SK-N-MC (cell line): ENCODE results near the gene PEX10.

Experiments used
- DNase-seq: peaks from one replicate; pipeline ENCODE4 v3.0.0-alpha.2; 2011; ENCODE audit warnings: low read depth, low spot score
- H3K27ac ChIP-seq: fragments of 200-600 bp; sonication (generic); 2 replicates; pipeline ENCODE4 v1.5.1; 2016; ENCODE audit warnings: mixed run types
- H3K36me3 ChIP-seq: fragments of 200-600 bp; sonication (generic); 2 replicates; pipeline ENCODE4 v1.6.1; 2017; ENCODE audit warnings: antibody characterized with exemption, low read length, mixed read lengths; ENCODE audit not compliant: insufficient read depth
- H3K4me3 ChIP-seq: fragments of 200-600 bp; sonication (generic); 2 replicates; pipeline ENCODE4 v1.5.1; 2016
- H3K9ac ChIP-seq: fragments of 200-600 bp; sonication (generic); 2 replicates; pipeline ENCODE4 v1.8.0; 2017; ENCODE audit warnings: mixed run types, mixed read lengths; ENCODE audit not compliant: insufficient read length
- H3K9me3 ChIP-seq: fragments of 200-600 bp; sonication (generic); 2 replicates; pipeline ENCODE4 v1.6.1; 2017; ENCODE audit warnings: low read depth, mild to moderate bottlenecking, antibody characterized with exemption, low read length, moderate library complexity, mixed read lengths
- EZH2 ChIP-seq: fragments of 200-600 bp; sonication (generic); IDR thresholded peaks from one replicate; pipeline ENCODE4 v1.6.1; 2017; ENCODE audit warnings: antibody characterized with exemption
- FOXP2 ChIP-seq: optimal IDR thresholded peaks from 2 replicates; pipeline ENCODE3; 2011; ENCODE audit warnings: mild to moderate bottlenecking, moderate library complexity; ENCODE audit not compliant: insufficient read depth; ENCODE audit errors: extremely low read length, control extremely low read depth
- POLR2AphosphoS5 ChIP-seq: IDR thresholded peaks from 2 replicates; pipeline ENCODE4 v1.6.1; 2012; ENCODE audit warnings: mild to moderate bottlenecking, low read depth, low read length, borderline replicate concordance

PEX10 gene

DNA sequence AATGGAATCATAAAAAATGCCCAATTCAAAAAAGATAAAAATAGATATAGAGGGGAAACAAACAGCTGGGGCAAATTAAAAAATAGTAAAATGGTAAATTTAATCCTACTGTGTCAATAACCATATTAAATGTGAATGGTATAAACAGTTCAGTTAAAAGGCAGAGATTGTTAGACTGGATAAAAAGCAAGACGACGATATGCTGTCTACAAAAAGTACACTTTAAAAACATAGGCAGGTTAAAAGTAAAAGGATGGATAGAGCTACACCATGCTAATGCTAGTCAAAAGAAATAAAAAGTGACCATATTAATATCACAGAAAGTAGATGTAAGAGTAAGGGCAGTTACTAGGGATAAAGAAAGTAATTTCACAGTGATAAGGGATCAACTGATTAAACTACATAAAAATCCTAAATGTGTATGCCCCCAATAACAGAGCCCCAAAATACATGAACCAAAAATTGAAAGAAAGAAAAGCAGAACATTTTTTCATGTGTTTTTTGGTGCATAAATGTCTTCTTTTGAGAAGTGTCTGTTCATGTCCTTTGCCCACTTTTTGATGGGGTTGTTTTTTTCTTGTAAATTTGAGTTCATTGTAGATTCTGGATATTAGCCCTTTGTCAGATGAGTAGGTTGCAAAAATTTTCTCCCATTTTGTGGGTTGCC lies 48.4 kb downstream of the PEX10 start:
- Histone ChIP-seq H3K27ac (no peak overlapping the region), H3K4me3 (no peak overlapping the region), H3K9me3 (0 out of 2 replicates have a peak, but pooled peaks cover 4% of the 10 kb centered on the region), H3K36me3 (no peaks in the 10 kb centered on the region), H3K9ac (no peak overlapping the region)
- no peak for TF ChIP-seq FOXP2
- no peak for TF ChIP-seq EZH2
- no peak for TF ChIP-seq POLR2AphosphoS5
- no peak for DNase-seq

DNA sequence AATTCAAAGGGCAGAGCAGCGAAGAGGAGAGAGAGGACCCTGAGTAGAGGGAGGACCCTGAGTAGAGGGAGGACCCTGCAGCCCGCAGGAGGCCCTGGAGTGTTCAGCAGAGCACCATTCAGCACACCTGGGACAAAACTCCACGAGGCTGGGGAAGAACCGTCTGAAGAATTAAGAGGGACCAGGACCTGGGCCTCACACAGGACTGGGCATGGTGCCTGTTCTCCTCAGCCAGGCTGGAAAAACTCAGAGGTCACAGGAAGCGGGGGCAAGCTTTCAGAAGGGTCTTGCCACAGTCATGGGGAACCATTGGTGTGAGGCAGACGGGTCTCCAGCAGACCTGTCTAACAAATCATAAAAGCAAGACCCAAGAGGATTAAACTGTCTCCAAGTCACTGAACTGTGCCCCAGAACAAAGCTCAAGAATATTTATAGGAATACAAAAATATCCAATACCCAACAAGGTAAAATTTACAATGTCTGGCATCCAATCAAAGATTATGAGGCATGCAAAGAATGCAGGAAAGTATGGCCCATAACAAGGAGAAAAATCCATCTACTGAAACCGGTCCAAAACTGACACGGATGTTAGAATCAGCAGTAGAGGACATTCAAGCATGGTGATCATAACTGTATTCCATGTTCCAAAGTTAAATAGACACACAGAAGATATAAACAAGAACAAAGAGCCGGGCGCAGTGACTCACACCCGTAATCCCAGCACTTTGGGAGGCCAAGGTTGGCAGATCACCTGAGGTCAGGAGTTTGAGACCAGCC lies 51.6 kb downstream of the PEX10 start:
- no peak for TF ChIP-seq FOXP2
- TF ChIP-seq POLR2AphosphoS5, result no peak
- TF ChIP-seq EZH2, result no peak
- Histone ChIP-seq H3K4me3 (no peak overlapping the region), H3K9ac (no peak overlapping the region), H3K27ac (no peak overlapping the region), H3K9me3 (0 out of 2 replicates have a peak, but pooled peaks cover 4% of the 10 kb centered on the region), H3K36me3 (no peaks in the 10 kb centered on the region)
- DNase-seq, result no peak

DNA sequence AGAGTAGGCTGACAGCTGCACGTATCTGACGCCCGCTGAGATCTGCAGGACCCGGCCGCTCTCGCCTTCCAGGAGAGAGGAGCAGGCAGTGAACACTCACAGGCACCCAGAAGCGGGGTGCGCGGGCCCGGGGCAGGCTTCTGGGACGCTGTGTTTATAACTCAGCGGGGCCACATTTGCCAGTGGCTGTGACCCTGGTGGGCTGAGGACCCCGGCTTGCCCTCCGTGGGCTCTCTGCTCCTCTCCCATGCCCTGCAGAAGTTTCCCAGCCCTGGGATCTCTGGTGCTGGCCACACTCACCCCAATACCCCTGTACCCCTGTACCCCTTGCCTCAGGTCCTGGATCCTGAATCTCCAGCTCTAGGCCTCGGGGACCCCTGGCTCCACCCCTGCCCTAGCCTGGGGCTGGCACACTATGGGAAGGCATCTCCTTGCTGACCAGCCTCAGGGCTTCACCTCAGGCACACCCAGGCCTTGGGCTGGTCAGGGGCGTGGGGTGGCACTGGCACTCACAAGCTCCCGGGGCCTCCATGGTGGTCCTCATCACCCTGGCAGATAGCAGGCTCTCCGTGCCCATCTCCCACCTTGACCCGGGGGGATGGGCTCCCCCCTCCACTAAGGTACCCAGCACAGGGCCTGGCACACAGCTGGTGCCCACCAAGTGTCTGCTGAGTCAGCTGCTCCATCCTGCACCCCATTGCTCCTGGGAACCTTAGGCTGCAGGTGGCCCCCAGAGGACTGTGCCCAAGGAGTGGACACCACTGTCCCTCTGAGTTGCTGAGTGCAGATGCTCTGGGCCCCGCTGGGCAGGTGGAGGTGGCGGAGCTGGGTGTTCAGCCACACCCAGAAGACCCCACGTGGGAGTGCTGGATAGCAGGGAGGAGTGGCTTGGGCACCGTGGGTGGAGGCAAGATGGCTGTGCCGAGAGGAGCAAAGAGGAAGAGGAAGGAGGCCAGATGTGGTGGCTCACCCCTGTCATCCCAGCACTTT lies 53.4 kb downstream of the PEX10 start:
- no peak overlapping the region for H3K27ac ChIP-seq
- no peak overlapping the region for H3K4me3 ChIP-seq
- DNase-seq, result no peak
- H3K9me3 ChIP-seq, result 0 out of 2 replicates have a peak, but pooled peaks cover 2% of the 10 kb centered on the region
- TF ChIP-seq POLR2AphosphoS5 (no peak), EZH2 (no peak), FOXP2 (no peak)
- no peak overlapping the region for H3K9ac ChIP-seq
- H3K36me3 ChIP-seq, result no peaks in the 10 kb centered on the region

DNA sequence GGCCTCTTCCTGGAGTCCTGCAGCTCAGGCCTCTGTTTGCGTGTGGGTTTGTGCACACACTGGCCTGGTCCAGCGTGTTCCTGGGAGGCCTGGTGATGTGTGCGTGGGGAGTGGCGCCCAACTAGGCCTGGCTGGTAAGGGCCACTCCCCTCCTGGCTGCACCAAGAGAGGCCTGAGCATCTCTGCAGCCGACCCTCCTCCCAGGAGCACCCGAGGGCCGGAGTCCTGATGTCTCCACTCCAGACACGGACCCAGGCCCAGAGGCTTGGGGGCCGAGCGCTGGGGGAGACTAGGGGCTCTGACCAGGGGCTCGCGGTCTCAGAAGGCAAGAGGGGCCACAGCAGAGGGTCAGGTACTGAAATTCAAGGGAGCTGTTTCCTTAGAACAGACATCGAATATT lies 54.3 kb downstream of the PEX10 start:
- Histone ChIP-seq H3K4me3 (no peak overlapping the region), H3K9me3 (no peaks in the 10 kb centered on the region), H3K36me3 (no peaks in the 10 kb centered on the region), H3K27ac (no peak overlapping the region), H3K9ac (no peak overlapping the region)
- TF ChIP-seq POLR2AphosphoS5 (no peak), FOXP2 (no peak), EZH2 (no peak)
- DNase-seq, result no peak

DNA sequence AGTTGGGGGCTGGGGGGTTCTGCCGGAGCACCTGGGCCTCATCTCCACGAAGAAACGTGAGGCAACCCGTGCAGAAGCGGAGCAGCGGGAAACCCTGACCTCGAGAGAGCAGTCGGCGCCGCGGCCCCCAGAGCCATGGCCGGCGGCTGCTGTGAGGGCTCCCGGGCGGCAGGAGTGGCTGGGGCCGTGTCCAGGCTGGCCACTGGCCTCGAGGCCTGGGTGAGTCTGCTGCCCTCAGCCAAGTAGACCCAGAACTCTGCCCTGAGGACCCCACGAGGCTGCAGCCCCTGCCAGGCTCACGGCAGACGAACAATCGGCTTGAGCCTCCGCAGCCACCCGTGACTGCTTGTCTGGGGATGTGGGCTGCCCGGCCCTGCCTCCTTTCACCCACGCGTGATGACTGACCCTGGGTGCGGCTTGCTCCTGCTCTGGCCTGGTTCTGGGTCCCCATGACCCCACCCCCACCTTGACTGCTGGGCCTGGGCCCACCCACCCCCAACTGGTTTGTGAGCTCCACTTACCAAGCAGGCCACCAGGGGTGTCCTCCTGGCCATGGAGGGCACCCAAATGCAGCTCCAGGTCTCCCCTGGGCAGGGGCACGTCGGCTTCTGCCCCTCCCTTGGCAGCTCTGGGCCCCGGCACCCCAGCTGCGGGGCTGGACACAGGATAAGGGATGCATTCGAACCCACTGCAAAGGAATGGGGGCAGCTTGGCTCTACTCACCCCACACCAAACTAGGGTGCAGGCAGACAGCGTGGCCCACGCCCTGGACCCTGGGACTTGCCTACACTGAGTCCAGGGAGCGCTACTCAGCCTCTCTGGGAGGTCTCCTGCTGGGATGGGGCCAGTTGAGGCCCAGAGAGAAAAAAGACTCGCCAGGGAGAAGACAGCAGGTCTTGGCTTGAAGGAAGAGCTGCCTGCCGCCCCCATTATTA lies 55.2 kb downstream of the PEX10 start:
- Histone ChIP-seq H3K9me3 (no peaks in the 10 kb centered on the region), H3K36me3 (no peaks in the 10 kb centered on the region), H3K27ac (no peak overlapping the region), H3K4me3 (no peak overlapping the region), H3K9ac (no peak overlapping the region)
- TF ChIP-seq POLR2AphosphoS5 (no peak), FOXP2 (no peak), EZH2 (no peak)
- no peak for DNase-seq

DNA sequence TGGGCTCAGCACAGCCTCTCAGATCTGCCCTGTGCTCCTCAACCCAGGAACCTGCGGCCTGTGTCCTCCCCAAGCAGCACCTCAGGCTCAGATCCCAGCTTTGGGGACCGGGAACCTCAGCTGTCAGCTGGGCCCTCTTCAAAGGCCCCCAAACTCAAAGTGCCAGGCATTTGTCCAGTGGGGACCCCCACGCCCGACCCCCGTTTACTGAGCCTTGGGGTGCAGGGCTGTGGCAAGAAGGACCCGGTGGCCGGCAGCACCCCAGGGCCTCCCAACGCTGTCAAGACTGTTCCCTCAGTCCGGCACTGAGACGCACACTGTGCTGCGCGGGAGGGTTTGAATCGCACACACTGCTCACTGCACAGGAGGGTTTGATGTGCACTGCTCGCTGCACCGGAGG lies 56.0 kb downstream of the PEX10 start:
- Histone ChIP-seq H3K9ac (no peak overlapping the region), H3K9me3 (no peaks in the 10 kb centered on the region), H3K36me3 (no peaks in the 10 kb centered on the region), H3K27ac (no peak overlapping the region), H3K4me3 (no peak overlapping the region)
- no peak for DNase-seq
- TF ChIP-seq EZH2 (no peak), FOXP2 (no peak), POLR2AphosphoS5 (no peak)
